NCI-H187 treated with DMSO at 0.1 percent for 48 hours (cell line): ENCODE data around the gene USP40.

Source experiments
- DNase-seq: peaks from one replicate; lab custom pipeline; 2025; lab: John Stamatoyannopoulos, UW

Gene USP40

GRCh38 chr2:233443511-233444183, 122.9 kb downstream of the USP40 start:
- DNase-seq = no peak

GRCh38 chr2:233442028-233442310, 124.6 kb downstream of the USP40 start:
- no peak for DNase-seq

GRCh38 chr2:233441161-233442027, 125.2 kb downstream of the USP40 start:
- DNase-seq = no peak

- no peak for DNase-seq
Observed at GRCh38 chr2:233440714-233441113, 125.9 kb downstream of the USP40 start.

GRCh38 chr2:233440314-233440713, 126.3 kb downstream of the USP40 start:
- no peak for DNase-seq

GRCh38 chr2:233439191-233439590, 127.4 kb downstream of the USP40 start:
- DNase-seq = no peak

- no peak for DNase-seq
Observed at GRCh38 chr2:233438573-233439147, 127.9 kb downstream of the USP40 start.

- no peak for DNase-seq
Observed at GRCh38 chr2:233437439-233437955, 129.1 kb downstream of the USP40 start.

- DNase-seq = no peak
Observed at GRCh38 chr2:233436691-233437438, 129.7 kb downstream of the USP40 start.

- no peak for DNase-seq
Observed at GRCh38 chr2:233436191-233436581, 130.4 kb downstream of the USP40 start.

GRCh38 chr2:233435436-233436190, 131.0 kb downstream of the USP40 start:
- DNase-seq = no peak

- DNase-seq = no peak
Observed at GRCh38 chr2:233434666-233435330, 131.8 kb downstream of the USP40 start.

- DNase-seq = no peak
Observed at GRCh38 chr2:233433794-233434193, 132.8 kb downstream of the USP40 start.

GRCh38 chr2:233433029-233433428, 133.6 kb downstream of the USP40 start:
- DNase-seq = no peak

GRCh38 chr2:233430651-233431050, 135.9 kb downstream of the USP40 start:
- no peak for DNase-seq

- DNase-seq = no peak
Observed at GRCh38 chr2:233430081-233430480, 136.5 kb downstream of the USP40 start.

- no peak for DNase-seq
Observed at GRCh38 chr2:233429175-233429897, 137.2 kb downstream of the USP40 start.

GRCh38 chr2:233428438-233428837, 138.1 kb downstream of the USP40 start:
- no peak for DNase-seq

- no peak for DNase-seq
Observed at GRCh38 chr2:233428008-233428407, 138.6 kb downstream of the USP40 start.

- no peak for DNase-seq
Observed at GRCh38 chr2:233426619-233427342, 139.8 kb downstream of the USP40 start.
